Testis (tissue), 3 donors: ENCODE results near the gene MUS81. TPM values are rescaled to one million over a fixed set of nuclear protein-coding genes. Genes with fewer than 3 reads are reported as not detected.

Source experiments
- DNase-seq: peaks from one replicate; pipeline ENCODE4 v3.0.0-alpha.2; 2019
- H3K27ac ChIP-seq, 2 donors: fragments of 200-600 bp; sonication (generic); one replicate each; pipeline ENCODE4 v1.5.1; 2019
- H3K27me3 ChIP-seq: fragments of 200-600 bp; sonication (generic); one replicate; pipeline ENCODE4 v1.5.1; 2019
- H3K36me3 ChIP-seq: fragments of 200-600 bp; sonication (generic); one replicate; pipeline ENCODE4 v1.5.1; 2017; ENCODE audit warnings: low read depth; ENCODE audit errors: missing control alignments
- H3K4me1 ChIP-seq: fragments of 200-600 bp; sonication (generic); one replicate; pipeline ENCODE4 v1.5.1; 2019
- H3K4me3 ChIP-seq, 2 donors: fragments of 200-600 bp; sonication (generic); one replicate each; pipeline ENCODE4 v1.5.1; 2017 to 2019
- H3K9me3 ChIP-seq: fragments of 200-600 bp; sonication (generic); one replicate; pipeline ENCODE4 v1.5.1; 2017
- CTCF ChIP-seq, 3 experiments: fragments of 450-650 bp in 2 of 3; fragments of 200-600 bp in 1 of 3; sonication (generic) in 1 of 3; IDR thresholded peaks; one replicate each; pipeline ENCODE4 v1.5.1; 2016 to 2019; ENCODE audit warnings: antibody characterized with exemption in 3 of 3, mild to moderate bottlenecking in 2 of 3, moderate library complexity in 1 of 3
- POLR2A ChIP-seq: fragments of 450-650 bp; IDR thresholded peaks from one replicate; pipeline ENCODE4 v1.6.1; 2017; ENCODE audit warnings: antibody characterized with exemption, mild to moderate bottlenecking, moderate library complexity
- WGBS, 2 donors: methylation state at CpG; one replicate each; pipeline ENCODE4 v1.1.5; 2018; 5-methylcytosine and 5-hydroxymethylcytosine counted together
- intact Hi-C: fragments of 100-400 bp; cut with DNase I; formaldehyde crosslinking; loops from one replicate; pipeline ENCODE4 v1.15.1; 2023; ENCODE audit warnings: low total_unique reads
- polyA plus RNA-seq: library from polyadenylated mRNA; stranded (reverse); fragments of 350-450 nt; fragmentation: Illumina TruSeq; extraction: RNeasy Lipid Tissue Mini Kit (QIAGEN cat#74804); gene quantifications from one replicate; pipeline ENCODE4 v1.2.3, GENCODE V29; 2014; ENCODE audit warnings: low read depth, low replicate concordance; ENCODE audit not compliant: insufficient read depth
- total RNA-seq, 2 donors: library from RNA; depleted of rRNA; stranded (reverse); fragments of >200 nt; gene quantifications; one replicate each; pipeline ENCODE4 v1.2.3, GENCODE V29; 2016

MUS81 gene
- total and polyA plus RNA-seq, 3 donors from 2014 or later = 49.9 to 74.0 (median 57.2) TPM

GRCh38 chr11:65911682-65912568, 51.7 kb downstream of the MUS81 start:
- H3K4me3 ChIP-seq = no peak overlapping the region
- no peaks in the 10 kb centered on the region for H3K36me3 ChIP-seq
- WGBS, 2 donors = 32 to 35% methylated on average over 8 to 14 of the region's 14 CpGs
- TF ChIP-seq POLR2A = no peak
- peak in 1 of 3 experiments; percentile 19 for TF ChIP-seq CTCF (IDR thresholded peaks at IDR 0.05)
- intact Hi-C loops = no loop called here
- peaks cover 30% of the 10 kb centered on the region for H3K4me1 ChIP-seq
- H3K9me3 ChIP-seq = no peaks in the 10 kb centered on the region
- H3K27me3 ChIP-seq = no peaks in the 10 kb centered on the region
- H3K27ac ChIP-seq = no peak overlapping the region
- peak; percentile 53 for DNase-seq

- intact Hi-C loops = no loop called here
- peaks cover 39% of the 10 kb centered on the region for H3K4me1 ChIP-seq
- WGBS, 2 donors = 58 to 61% methylated on average over 4 of the region's 4 CpGs
- no peaks in the 10 kb centered on the region for H3K36me3 ChIP-seq
- no peak overlapping the region for H3K4me3 ChIP-seq
- no peak for TF ChIP-seq CTCF (IDR thresholded peaks at IDR 0.05)
- no peak for TF ChIP-seq POLR2A
- H3K27me3 ChIP-seq = no peaks in the 10 kb centered on the region
- no peak for DNase-seq
- H3K27ac ChIP-seq = no peak overlapping the region
- H3K9me3 ChIP-seq = no peaks in the 10 kb centered on the region
Observed at GRCh38 chr11:65912845-65913244, 52.6 kb downstream of the MUS81 start.

- WGBS, 2 donors = 50 to 69% methylated on average over 8 to 10 of the region's 10 CpGs
- Histone ChIP-seq H3K36me3 (no peaks in the 10 kb centered on the region), H3K4me1 (peaks cover 44% of the 10 kb centered on the region), H3K9me3 (no peaks in the 10 kb centered on the region), H3K4me3 (no peak overlapping the region), H3K27me3 (no peaks in the 10 kb centered on the region), H3K27ac (peak overlapping the region; percentile 6 to 97)
- no peak for TF ChIP-seq POLR2A
- TF ChIP-seq CTCF (IDR thresholded peaks at IDR 0.05) = no peak
- no peak for DNase-seq
- intact Hi-C loops = no loop called here
Observed at GRCh38 chr11:65915101-65915820, 55.0 kb downstream of the MUS81 start.

- Histone ChIP-seq H3K4me1 (peaks cover 49% of the 10 kb centered on the region), H3K4me3 (no peak overlapping the region), H3K27me3 (no peaks in the 10 kb centered on the region), H3K36me3 (no peaks in the 10 kb centered on the region), H3K27ac (peak overlapping the region; percentile 6 to 97), H3K9me3 (no peaks in the 10 kb centered on the region)
- 30 to 35% methylated on average over 12 to 13 of the region's 13 CpGs for WGBS, 2 donors
- TF ChIP-seq CTCF (IDR thresholded peaks at IDR 0.05) = no peak
- no peak for TF ChIP-seq POLR2A
- peak; percentile 60 for DNase-seq
- intact Hi-C loops = no loop called here
Observed at GRCh38 chr11:65915821-65916251, 55.6 kb downstream of the MUS81 start.

Other genes starting within 250 kb of the MUS81 start
- gene MAP3K11, start 246.2 kb upstream of the MUS81 start, total RNA-seq = 10 to 100 TPM; 68.4 to 75.7 TPM
- 40.7 TPM for gene MAP3K11, start 246.2 kb upstream of the MUS81 start, polyA plus RNA-seq
- 10 to 100 TPM; 78.4 to 87.6 TPM for gene PCNX3, start 244.7 kb upstream of the MUS81 start, total RNA-seq
- 61.4 TPM for gene PCNX3, start 244.7 kb upstream of the MUS81 start, polyA plus RNA-seq
- 10 to 100 TPM; 15.2 to 23.5 TPM for gene SIPA1, start 222.3 kb upstream of the MUS81 start, total RNA-seq
- gene SIPA1, start 222.3 kb upstream of the MUS81 start, polyA plus RNA-seq = 29.0 TPM
- gene RELA, start 197.5 kb upstream of the MUS81 start, total RNA-seq = 10 to 100 TPM; 64.9 to 82.0 TPM
- gene RELA, start 197.5 kb upstream of the MUS81 start, polyA plus RNA-seq = 47.5 TPM
- gene KAT5, start 148.2 kb upstream of the MUS81 start, total RNA-seq = 100 to 1,000 TPM; 101 to 121 TPM
- gene KAT5, start 148.2 kb upstream of the MUS81 start, polyA plus RNA-seq = 154 TPM
- gene RNASEH2C, start 139.6 kb upstream of the MUS81 start, total RNA-seq = 10 to 100 TPM; 70.9 to 71.1 TPM
- 29.1 TPM for gene RNASEH2C, start 139.6 kb upstream of the MUS81 start, polyA plus RNA-seq
- gene AP5B1, start 79.5 kb upstream of the MUS81 start, total RNA-seq = 10 to 100 TPM; 13.5 to 14.8 TPM
- 4.5 TPM for gene AP5B1, start 79.5 kb upstream of the MUS81 start, polyA plus RNA-seq
- 10 to 100 TPM; 27.6 to 33.9 TPM for gene OVOL1, start 73.4 kb upstream of the MUS81 start, total RNA-seq
- 72.4 TPM for gene OVOL1, start 73.4 kb upstream of the MUS81 start, polyA plus RNA-seq
- gene SNX32, start 26.5 kb upstream of the MUS81 start, total RNA-seq = 1 to 10 TPM; 3.2 to 4.0 TPM
- 4.9 TPM for gene SNX32, start 26.5 kb upstream of the MUS81 start, polyA plus RNA-seq
- 100 to 1,000 TPM; 522 to 570 TPM for gene CFL1, start 2.3 kb upstream of the MUS81 start, total RNA-seq
- gene CFL1, start 2.3 kb upstream of the MUS81 start, polyA plus RNA-seq = 647 TPM
- gene EFEMP2, start 12.4 kb downstream of the MUS81 start, total RNA-seq = 10 to 100 TPM; 47.4 to 52.4 TPM
- 100 TPM for gene EFEMP2, start 12.4 kb downstream of the MUS81 start, polyA plus RNA-seq
- gene CTSW, start 19.4 kb downstream of the MUS81 start, total RNA-seq = 1 to 10 TPM in 1 of 2 donors, under 1 TPM in 1; 0.71 to 2.7 TPM
- 4.4 TPM for gene CTSW, start 19.4 kb downstream of the MUS81 start, polyA plus RNA-seq
- 100 to 1,000 TPM; 144 to 149 TPM for gene FIBP, start 28.0 kb downstream of the MUS81 start, total RNA-seq
- 131 TPM for gene FIBP, start 28.0 kb downstream of the MUS81 start, polyA plus RNA-seq
- gene CCDC85B, start 30.2 kb downstream of the MUS81 start, total RNA-seq = 100 to 1,000 TPM in 1 of 2 donors, 10 to 100 TPM in 1; 77.1 to 102 TPM
- 17.1 TPM for gene CCDC85B, start 30.2 kb downstream of the MUS81 start, polyA plus RNA-seq
- 1 to 10 TPM; 1.7 to 2.0 TPM for gene FOSL1, start 40.0 kb downstream of the MUS81 start, total RNA-seq
- 1.7 TPM for gene FOSL1, start 40.0 kb downstream of the MUS81 start, polyA plus RNA-seq
- gene C11orf68, start 58.6 kb downstream of the MUS81 start, total RNA-seq = 10 to 100 TPM; 54.4 to 54.8 TPM
- 89.2 TPM for gene C11orf68, start 58.6 kb downstream of the MUS81 start, polyA plus RNA-seq
- gene DRAP1, start 59.0 kb downstream of the MUS81 start, total RNA-seq = 100 to 1,000 TPM; 215 to 243 TPM
- gene DRAP1, start 59.0 kb downstream of the MUS81 start, polyA plus RNA-seq = 304 TPM
- 1 to 10 TPM; 5.4 to 5.5 TPM for gene TSGA10IP, start 85.0 kb downstream of the MUS81 start, total RNA-seq
- 17.8 TPM for gene TSGA10IP, start 85.0 kb downstream of the MUS81 start, polyA plus RNA-seq
- 100 to 1,000 TPM in 1 of 2 donors, 10 to 100 TPM in 1; 81.1 to 102 TPM for gene SART1, start 101.3 kb downstream of the MUS81 start, total RNA-seq
- gene SART1, start 101.3 kb downstream of the MUS81 start, polyA plus RNA-seq = 56.8 TPM
- gene EIF1AD, start 141.7 kb downstream of the MUS81 start, total RNA-seq = 10 to 100 TPM; 43.2 to 46.5 TPM
- gene EIF1AD, start 141.7 kb downstream of the MUS81 start, polyA plus RNA-seq = 42.5 TPM
- 100 to 1,000 TPM; 105 to 133 TPM for gene BANF1, start 142.1 kb downstream of the MUS81 start, total RNA-seq
- 193 TPM for gene BANF1, start 142.1 kb downstream of the MUS81 start, polyA plus RNA-seq
- 10 to 100 TPM in 1 of 2 donors, 1 to 10 TPM in 1; 6.6 to 11.9 TPM for gene CST6, start 151.6 kb downstream of the MUS81 start, total RNA-seq
- gene CST6, start 151.6 kb downstream of the MUS81 start, polyA plus RNA-seq = 3.0 TPM
- 10 to 100 TPM in 1 of 2 donors, 1 to 10 TPM in 1; 8.9 to 12.5 TPM for gene CATSPER1, start 166.0 kb downstream of the MUS81 start, total RNA-seq
- gene CATSPER1, start 166.0 kb downstream of the MUS81 start, polyA plus RNA-seq = 33.7 TPM
- 1 to 10 TPM; 2.0 to 4.0 TPM for gene GAL3ST3, start 188.7 kb downstream of the MUS81 start, total RNA-seq
- 0.84 TPM for gene GAL3ST3, start 188.7 kb downstream of the MUS81 start, polyA plus RNA-seq
- gene SF3B2, start 191.9 kb downstream of the MUS81 start, total RNA-seq = 100 to 1,000 TPM; 307 to 315 TPM
- 341 TPM for gene SF3B2, start 191.9 kb downstream of the MUS81 start, polyA plus RNA-seq
- 100 to 1,000 TPM; 130 to 131 TPM for gene PACS1, start 209.8 kb downstream of the MUS81 start, total RNA-seq
- 111 TPM for gene PACS1, start 209.8 kb downstream of the MUS81 start, polyA plus RNA-seq